Neural cell (in vitro differentiated cells): ENCODE measurements around the gene FUBP1. TPM values are rescaled to one million over a fixed set of nuclear protein-coding genes. Genes with fewer than 3 reads are reported as not detected.
"Not testable (repeated sequence)": the region's sequence is repeated elsewhere in the genome, so short reads cannot be mapped to it uniquely, and the experiment has no call there.

Experiments used
- H2AFZ ChIP-seq: fragments of 200-600, 300-800 bp; sonication (generic), shearing (Covaris generic); 2 replicates; pipeline ENCODE4 v1.6.0; 2014; ENCODE audit warnings: low read depth, mild to moderate bottlenecking, antibody characterized with exemption, low read length, moderate library complexity
- H3F3A ChIP-seq: fragments of 200-600 bp; shearing (Covaris generic); 2 replicates; pipeline ENCODE4 v1.6.1; 2016; ENCODE audit warnings: mild to moderate bottlenecking, moderate library complexity, mixed read lengths, antibody characterized with exemption, low read length; ENCODE audit not compliant: insufficient read depth, poor library complexity, severe bottlenecking
- H3K27ac ChIP-seq: fragments of 200-600, 300-800 bp; sonication (generic), shearing (Covaris generic); 2 replicates; pipeline ENCODE4 v1.5.1; 2014; ENCODE audit warnings: mild to moderate bottlenecking, low read length, moderate library complexity
- H3K27me3 ChIP-seq: fragments of 300-800, 200-600 bp; sonication (generic), shearing (Covaris generic); 2 replicates; pipeline ENCODE4 v1.6.0; 2014; ENCODE audit warnings: mild to moderate bottlenecking, low read depth, low read length, moderate library complexity; ENCODE audit not compliant: insufficient read depth
- H3K36me3 ChIP-seq: fragments of 300-800, 200-600 bp; sonication (generic), shearing (Covaris generic); 2 replicates; pipeline ENCODE4 v1.5.1; 2014; ENCODE audit warnings: mild to moderate bottlenecking, antibody characterized with exemption, low read length, moderate library complexity; ENCODE audit not compliant: insufficient read depth
- H3K4me2 ChIP-seq: fragments of 300-800, 200-600 bp; sonication (generic), shearing (Covaris generic); 2 replicates; pipeline ENCODE4 v1.6.0; 2014; ENCODE audit warnings: mild to moderate bottlenecking, low read length
- H3K4me3 ChIP-seq: fragments of 300-800, 200-600 bp; sonication (generic), shearing (Covaris generic); 2 replicates; pipeline ENCODE4 v1.5.1; 2014; ENCODE audit warnings: mild to moderate bottlenecking, low read length, moderate library complexity
- H3K79me2 ChIP-seq: fragments of 200-600 bp; shearing (Covaris generic); replicated peaks from 2 replicates; pipeline ENCODE4 v1.6.0; 2014; ENCODE audit warnings: mild to moderate bottlenecking, low read length, moderate library complexity; ENCODE audit not compliant: insufficient read depth
- H3K9ac ChIP-seq: fragments of 300-800, 200-600 bp; sonication (generic), shearing (Covaris generic); 2 replicates; pipeline ENCODE4 v1.6.1; 2016; ENCODE audit warnings: mild to moderate bottlenecking, low read length, mixed read lengths
- H3K9me2 ChIP-seq: fragments of 200-600 bp; shearing (Covaris generic); 2 replicates; pipeline ENCODE4 v1.6.1; 2016; ENCODE audit warnings: mild to moderate bottlenecking, low read length, mixed read lengths; ENCODE audit not compliant: insufficient read depth
- H3K9me3 ChIP-seq: fragments of 200-600, 300-800 bp; sonication (generic), shearing (Covaris generic); 2 replicates; pipeline ENCODE4 v1.6.1; 2016; ENCODE audit warnings: mild to moderate bottlenecking, mixed run types, low read length, moderate library complexity, mixed read lengths
- H4K20me1 ChIP-seq: fragments of 200-600 bp; shearing (Covaris generic); 2 replicates; pipeline ENCODE4 v1.6.1; 2016; ENCODE audit warnings: mild to moderate bottlenecking, mixed run types; ENCODE audit not compliant: insufficient read depth
- EP300 ChIP-seq: fragments of 450-650 bp; conservative IDR thresholded peaks from 2 replicates; pipeline ENCODE4 v1.6.1; 2014; ENCODE audit warnings: antibody characterized with exemption, mild to moderate bottlenecking, moderate library complexity; ENCODE audit not compliant: poor library complexity, severe bottlenecking
- EZH2 ChIP-seq: fragments of 200-600, 300-800 bp; shearing (Covaris generic), sonication (generic); IDR thresholded peaks from 2 replicates; pipeline ENCODE4 v1.6.1; 2014; ENCODE audit warnings: antibody characterized with exemption, low read length, borderline replicate concordance, mild to moderate bottlenecking; ENCODE audit not compliant: insufficient read depth, poor library complexity, severe bottlenecking
- MXI1 ChIP-seq: fragments of 450-650 bp; conservative IDR thresholded peaks from 2 replicates; pipeline ENCODE4 v1.6.1; 2014; ENCODE audit warnings: antibody characterized with exemption, mild to moderate bottlenecking; ENCODE audit not compliant: poor library complexity, severe bottlenecking
- POLR2AphosphoS5 ChIP-seq: IDR thresholded peaks from 2 replicates; pipeline ENCODE4 v1.6.1; 2012
- RAD21 ChIP-seq: fragments of 450-650 bp; conservative IDR thresholded peaks from 2 replicates; pipeline ENCODE4 v1.6.1; 2014; ENCODE audit warnings: antibody characterized with exemption, mild to moderate bottlenecking, moderate library complexity
- REST ChIP-seq: IDR thresholded peaks from 2 replicates; pipeline ENCODE4 v1.6.1; 2012; ENCODE audit warnings: borderline replicate concordance
- SMC3 ChIP-seq: fragments of 450-650 bp; conservative IDR thresholded peaks from 2 replicates; pipeline ENCODE4 v1.6.1; 2014; ENCODE audit warnings: antibody characterized with exemption, mild to moderate bottlenecking, moderate library complexity; ENCODE audit not compliant: poor library complexity
- TAF1 ChIP-seq: IDR thresholded peaks from 2 replicates; pipeline ENCODE4 v1.6.1; 2012; ENCODE audit warnings: low read depth
- polyA plus RNA-seq: library from polyadenylated mRNA; depleted of rRNA; stranded (reverse); fragments of >200 nt; gene quantifications from 2 replicates; pipeline ENCODE4 v1.2.3, GENCODE V29; 2014

FUBP1 gene
- polyA plus RNA-seq, 1 donor from 2014 or later = 630 TPM

DNA sequence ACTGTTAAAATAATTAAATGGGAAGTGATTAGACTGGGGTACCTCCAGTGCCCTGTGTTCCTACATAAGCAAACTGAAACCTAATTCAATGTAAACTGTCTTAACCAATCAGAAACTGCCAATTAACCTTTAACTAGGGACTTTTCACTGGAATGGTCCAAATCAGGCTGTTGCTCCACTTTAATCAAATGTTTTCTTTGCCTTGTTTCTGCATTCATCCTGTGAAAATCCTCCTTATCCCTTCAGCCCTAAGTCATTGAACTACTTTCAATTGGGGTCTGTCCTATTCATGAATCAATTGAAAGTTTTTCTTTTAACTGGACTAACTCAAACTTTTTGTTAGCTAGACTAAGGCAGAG is 5.1 kb upstream of the FUBP1 start:
- H3K9me2 ChIP-seq = no peaks in the 10 kb centered on the region
- no peak for TF ChIP-seq SMC3
- no peak for TF ChIP-seq RAD21
- H3F3A ChIP-seq = no peaks in the 10 kb centered on the region
- no peak overlapping the region for H3K4me3 ChIP-seq
- H4K20me1 ChIP-seq = no peaks in the 10 kb centered on the region
- no peak overlapping the region for H3K4me2 ChIP-seq
- no peaks in the 10 kb centered on the region for H3K27me3 ChIP-seq
- H2AFZ ChIP-seq = no peak overlapping the region
- H3K27ac ChIP-seq = no peak overlapping the region
- no peaks in the 10 kb centered on the region for H3K9me3 ChIP-seq
- H3K36me3 ChIP-seq = no peaks in the 10 kb centered on the region
- H3K9ac ChIP-seq = no peak overlapping the region
- peaks cover 49% of the 10 kb centered on the region for H3K79me2 ChIP-seq

DNA sequence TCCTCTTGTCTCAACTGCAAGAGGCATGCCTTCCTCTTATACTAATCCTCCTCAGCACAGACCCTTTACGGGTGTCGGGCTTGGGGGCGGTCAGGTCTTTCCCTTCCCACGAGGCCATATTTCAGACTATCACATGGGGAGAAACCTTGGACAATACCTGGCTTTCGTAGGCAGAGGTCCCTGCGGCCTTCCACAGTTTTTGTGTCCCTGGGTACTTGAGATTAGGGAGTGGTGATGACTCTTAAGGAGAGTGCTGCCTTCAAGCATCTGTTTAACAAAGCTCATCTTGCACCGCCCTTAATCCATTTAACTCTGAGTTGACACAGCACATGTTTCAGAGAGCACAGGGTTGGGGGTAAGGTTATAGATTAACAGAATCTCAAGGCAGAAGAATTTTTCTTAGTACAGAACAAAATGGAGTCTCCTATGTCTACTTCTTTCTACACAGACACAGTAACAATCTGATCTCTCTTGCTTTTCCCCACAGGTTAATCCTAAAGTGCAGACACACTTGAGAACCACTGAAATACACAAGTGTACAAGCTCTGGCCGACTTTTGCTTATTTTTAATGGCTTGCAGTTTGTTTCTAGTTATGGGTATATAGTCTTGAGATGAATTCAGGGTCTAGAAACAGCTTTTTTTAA is 4.6 kb upstream of the FUBP1 start:
- H3K4me2 ChIP-seq, H2AFZ ChIP-seq, H3K27me3 ChIP-seq, H3K9ac ChIP-seq, H3K36me3 ChIP-seq, H3K9me2 ChIP-seq, H3K4me3 ChIP-seq, H3F3A ChIP-seq, H3K27ac ChIP-seq, H4K20me1 ChIP-seq, H3K9me3 ChIP-seq: not testable (repeated sequence)
- H3K79me2 ChIP-seq = peaks cover 44% of the 10 kb centered on the region

DNA sequence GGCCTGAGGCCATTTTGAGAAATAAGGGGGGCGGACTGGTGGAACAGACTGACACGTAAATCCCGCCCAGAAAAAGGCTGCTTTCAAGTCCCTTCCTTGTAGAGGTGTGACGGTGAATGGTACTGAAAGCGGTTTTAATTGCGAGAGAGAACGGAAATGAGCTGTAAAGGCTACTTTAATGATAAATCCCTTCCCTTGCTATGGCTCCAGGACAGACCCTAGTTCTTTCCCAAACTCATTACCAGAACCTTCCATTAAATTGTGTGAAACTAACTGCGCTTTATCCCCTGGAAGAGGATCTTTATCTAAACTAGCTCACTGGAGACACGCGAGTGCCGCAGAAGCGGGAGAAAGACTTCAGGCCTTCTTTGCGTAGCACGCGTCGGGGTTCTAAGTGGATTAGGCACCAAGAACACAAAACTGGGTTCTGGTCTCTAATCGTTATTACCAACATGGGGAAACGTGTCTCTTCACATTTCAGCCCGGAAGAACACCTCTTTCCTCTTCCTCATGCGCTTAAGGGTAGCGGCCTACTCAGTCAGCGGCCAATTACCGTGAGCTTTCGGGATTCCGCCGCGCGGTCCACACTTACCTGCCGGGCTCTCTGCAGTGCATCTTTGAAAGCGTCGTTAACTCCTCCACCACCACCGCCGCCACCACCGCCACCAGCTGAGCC is 441 bp downstream of the FUBP1 start:
- H3F3A ChIP-seq = peaks cover 5% of the 10 kb centered on the region
- H2AFZ ChIP-seq = peak overlapping the region; percentile 94
- no peaks in the 10 kb centered on the region for H3K27me3 ChIP-seq
- peak overlapping the region; percentile 99 for H3K9ac ChIP-seq
- H3K36me3 ChIP-seq = peaks cover 3% of the 10 kb centered on the region
- H3K4me2 ChIP-seq = peak overlapping the region; percentile 80
- no peaks in the 10 kb centered on the region for H3K9me3 ChIP-seq
- peaks cover 68% of the 10 kb centered on the region for H3K79me2 ChIP-seq
- TF ChIP-seq EP300 (no peak), POLR2AphosphoS5 (peak; percentile 81), TAF1 (peak; percentile 88), REST (peak; percentile 86), EZH2 (no peak), MXI1 (peak; percentile 31)
- peak overlapping the region; percentile 90 for H3K4me3 ChIP-seq
- H4K20me1 ChIP-seq = peaks cover 22% of the 10 kb centered on the region
- peak overlapping the region; percentile 100 for H3K27ac ChIP-seq
- no peaks in the 10 kb centered on the region for H3K9me2 ChIP-seq
